ENCODE measurements around the gene IL2RA. TPM values are rescaled to one million over a fixed set of nuclear protein-coding genes. Genes with fewer than 3 reads are reported as not detected.

The IL2RA gene
- total and polyA plus RNA-seq, 9 of the 15 experiments (the other 6 are each of a cell fraction or from before 2014, with no cell fraction given) = 0.95 TPM; not detected in 8

- Histone ChIP-seq H4K20me1 (replicated peaks; ENCODE audit: control insufficient read depth, insufficient read depth, low read length) (no peaks in the 10 kb centered on the region), H3K27ac (ENCODE audit: extremely low read depth, low read depth, low read length) (no peak overlapping the region), H3K27me3 (ENCODE audit: control insufficient read depth in 2 of 2, insufficient read depth in 2 of 2, low read length in 2 of 2) (peaks cover 34 to 37% of the 10 kb centered on the region in 2 experiments; a peak in 4 of 5 replicates), H3K36me3 (ENCODE audit: control insufficient read depth, insufficient read depth, low read length) (no peaks in the 10 kb centered on the region), H3K4me3 (no peak overlapping the region), H2AFZ (ENCODE audit: low read depth, low read length) (no peak overlapping the region), H3K79me2 (ENCODE audit: control insufficient read depth, insufficient read depth, low read length) (no peaks in the 10 kb centered on the region), H3K9ac (ENCODE audit: insufficient read depth in 1 of 2, low read depth in 2 of 2, low read length in 2 of 2) (no peak overlapping the region), H3K9me1 (ENCODE audit: control insufficient read depth, insufficient read depth, low read length) (no peaks in the 10 kb centered on the region), H3K9me3 (replicated peaks; ENCODE audit: control insufficient read depth, insufficient read depth, low read depth, low read length) (no peaks in the 10 kb centered on the region), H3K4me1 (replicated peaks in 1 of 2; ENCODE audit: control insufficient read depth in 2 of 2, insufficient read depth in 2 of 2, low read length in 2 of 2) (peaks cover 0 to 3% of the 10 kb centered on the region in 2 experiments; a peak in 1 of 5 replicates), H3K4me2 (ENCODE audit: insufficient read depth, low read length) (no peak overlapping the region)
- ChIA-PET POLR2A (interaction anchor here (0.8 kb wide), 1 partner anchor 8 kb away, joined by 3 read pairs; no protein-coding TSS in a partner anchor), CTCF (ENCODE audit: low intra/inter-chr PET ratio) (interaction anchor here (0.6 kb wide), 1 partner anchor 110 kb away, joined by 3 read pairs; no protein-coding TSS in a partner anchor)
- no peak for ATAC-seq
- no peak for DNase-seq (ENCODE audit: extremely low read depth in 1 of 4, low spot score in 3 of 4)
- intact Hi-C loops (cut with micrococcal nuclease) (loop anchor here (10.0 kb wide), 1 partner anchor 66 kb away; no protein-coding TSS in a partner anchor), in situ Hi-C loops (cut with MboI) (no loop called here)
- no TSS peak for BruUV-seq (replicated peaks)
- FAIRE-seq = no peak
- 0% methylated on average over 4 of the region's 4 CpGs for WGBS (ENCODE audit: insufficient coverage, low coverage, missing lambda C conversion rate)
- TF ChIP-seq PRPF4 (IDR thresholded peaks at IDR 0.05; ENCODE audit: insufficient read depth, low read depth, low read length, poor library complexity, severe bottlenecking) (no peak), RUNX1 (IDR thresholded peaks at IDR 0.05; ENCODE audit: low read depth) (no peak), SPI1 (IDR thresholded peaks at IDR 0.05; ENCODE audit: borderline replicate concordance, low read depth, low read length) (peak; percentile 76), ZNF277 (CRISPR knock-in tag; IDR thresholded peaks at IDR 0.05; ENCODE audit: borderline replicate concordance) (no peak), ZNF589 (CRISPR knock-in tag; IDR thresholded peaks at IDR 0.05; ENCODE audit: low read depth) (no peak), NR2C1 (IDR thresholded peaks at IDR 0.05) (no peak), NR2C1 (tag; IDR thresholded peaks at IDR 0.05) (no peak)
- TF ChIP-seq, protein P1, sequence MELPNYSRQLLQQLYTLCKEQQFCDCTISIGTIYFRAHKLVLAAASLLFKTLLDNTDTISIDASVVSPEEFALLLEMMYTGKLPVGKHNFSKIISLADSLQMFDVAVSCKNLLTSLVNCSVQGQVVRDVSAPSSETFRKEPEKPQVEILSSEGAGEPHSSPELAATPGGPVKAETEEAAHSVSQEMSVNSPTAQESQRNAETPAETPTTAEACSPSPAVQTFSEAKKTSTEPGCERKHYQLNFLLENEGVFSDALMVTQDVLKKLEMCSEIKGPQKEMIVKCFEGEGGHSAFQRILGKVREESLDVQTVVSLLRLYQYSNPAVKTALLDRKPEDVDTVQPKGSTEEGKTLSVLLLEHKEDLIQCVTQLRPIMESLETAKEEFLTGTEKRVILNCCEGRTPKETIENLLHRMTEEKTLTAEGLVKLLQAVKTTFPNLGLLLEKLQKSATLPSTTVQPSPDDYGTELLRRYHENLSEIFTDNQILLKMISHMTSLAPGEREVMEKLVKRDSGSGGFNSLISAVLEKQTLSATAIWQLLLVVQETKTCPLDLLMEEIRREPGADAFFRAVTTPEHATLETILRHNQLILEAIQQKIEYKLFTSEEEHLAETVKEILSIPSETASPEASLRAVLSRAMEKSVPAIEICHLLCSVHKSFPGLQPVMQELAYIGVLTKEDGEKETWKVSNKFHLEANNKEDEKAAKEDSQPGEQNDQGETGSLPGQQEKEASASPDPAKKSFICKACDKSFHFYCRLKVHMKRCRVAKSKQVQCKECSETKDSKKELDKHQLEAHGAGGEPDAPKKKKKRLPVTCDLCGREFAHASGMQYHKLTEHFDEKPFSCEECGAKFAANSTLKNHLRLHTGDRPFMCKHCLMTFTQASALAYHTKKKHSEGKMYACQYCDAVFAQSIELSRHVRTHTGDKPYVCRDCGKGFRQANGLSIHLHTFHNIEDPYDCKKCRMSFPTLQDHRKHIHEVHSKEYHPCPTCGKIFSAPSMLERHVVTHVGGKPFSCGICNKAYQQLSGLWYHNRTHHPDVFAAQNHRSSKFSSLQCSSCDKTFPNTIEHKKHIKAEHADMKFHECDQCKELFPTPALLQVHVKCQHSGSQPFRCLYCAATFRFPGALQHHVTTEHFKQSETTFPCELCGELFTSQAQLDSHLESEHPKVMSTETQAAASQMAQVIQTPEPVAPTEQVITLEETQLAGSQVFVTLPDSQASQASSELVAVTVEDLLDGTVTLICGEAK (IDR thresholded peaks at IDR 0.05) = peak; percentile 66
- TF ChIP-seq, protein P1 (CRISPR knock-in tag; IDR thresholded peaks at IDR 0.05) = no peak
Measured at GRCh38 chr10:6080417-6080973, 18.3 kb upstream of the IL2RA start.
